ENCODE results near the gene GABRR2. TPM values are rescaled to one million over a fixed set of nuclear protein-coding genes. Genes with fewer than 3 reads are reported as not detected.

The GABRR2 gene
- total RNA-seq, 2 donors from 2014 or later: 0.52 to 1.3 TPM

- Histone ChIP-seq H3K4me1 (no peaks in the 10 kb centered on the region), H3K9me3 (no peaks in the 10 kb centered on the region), H3K27ac (no peak overlapping the region), H3K4me3 (no peak overlapping the region), H3K27me3 (no peaks in the 10 kb centered on the region), H3K36me3 (replicated peaks in 1 of 2; ENCODE audit: insufficient read depth in 1 of 2, low read depth in 2 of 2) (no peaks in the 10 kb centered on the region)
- WGBS, 2 donors: 88 to 96% methylated on average over 11 of the region's 11 CpGs
- TF ChIP-seq POLR2A (IDR thresholded peaks at IDR 0.05) (no peak), CTCF (IDR thresholded peaks at IDR 0.05) (no peak)
- intact Hi-C loops (cut with DNase I): no loop called here
- ATAC-seq (no peak), DNase-seq (no peak)
Observed at GRCh38 chr6:89291256-89291819, 23.8 kb downstream of the GABRR2 start.

- Histone ChIP-seq H3K27ac (no peak overlapping the region), H3K36me3 (replicated peaks in 1 of 2; ENCODE audit: insufficient read depth in 1 of 2, low read depth in 2 of 2) (no peaks in the 10 kb centered on the region), H3K27me3 (no peaks in the 10 kb centered on the region), H3K4me1 (no peaks in the 10 kb centered on the region), H3K4me3 (no peak overlapping the region), H3K9me3 (no peaks in the 10 kb centered on the region)
- TF ChIP-seq POLR2A (IDR thresholded peaks at IDR 0.05) (no peak), CTCF (IDR thresholded peaks at IDR 0.05) (no peak)
- 78 to 83% methylated on average over 13 of the region's 13 CpGs for WGBS, 2 donors
- no peak for ATAC-seq
- intact Hi-C loops (cut with DNase I): no loop called here
- peak in 1 of 4 donors; percentile 15 for DNase-seq
Observed at GRCh38 chr6:89290401-89291155, 24.5 kb downstream of the GABRR2 start.

GRCh38 chr6:89289710-89290109 lies 25.4 kb downstream of the GABRR2 start:
- WGBS, 2 donors: 84 to 91% methylated on average over 3 of the region's 3 CpGs
- no peak for TF ChIP-seq CTCF (IDR thresholded peaks at IDR 0.05)
- no peak for TF ChIP-seq POLR2A (IDR thresholded peaks at IDR 0.05)
- Histone ChIP-seq H3K4me3 (no peak overlapping the region), H3K27me3 (no peaks in the 10 kb centered on the region), H3K36me3 (replicated peaks in 1 of 2; ENCODE audit: insufficient read depth in 1 of 2, low read depth in 2 of 2) (no peaks in the 10 kb centered on the region), H3K9me3 (no peaks in the 10 kb centered on the region), H3K27ac (no peak overlapping the region), H3K4me1 (no peaks in the 10 kb centered on the region)
- DNase-seq (no peak), ATAC-seq (no peak)
- intact Hi-C loops (cut with DNase I): no loop called here

- ATAC-seq (no peak), DNase-seq (no peak)
- intact Hi-C loops (cut with DNase I): no loop called here
- Histone ChIP-seq H3K27me3 (no peaks in the 10 kb centered on the region), H3K36me3 (replicated peaks in 1 of 2; ENCODE audit: insufficient read depth in 1 of 2, low read depth in 2 of 2) (no peaks in the 10 kb centered on the region), H3K4me3 (no peak overlapping the region), H3K27ac (no peak overlapping the region), H3K9me3 (no peaks in the 10 kb centered on the region), H3K4me1 (no peaks in the 10 kb centered on the region)
- WGBS, 2 donors: 89 to 91% methylated on average over 4 to 9 of the region's 9 CpGs
- no peak for TF ChIP-seq CTCF (IDR thresholded peaks at IDR 0.05)
- TF ChIP-seq POLR2A (IDR thresholded peaks at IDR 0.05): no peak
Observed at GRCh38 chr6:89287351-89288028, 27.6 kb downstream of the GABRR2 start.
